ENCODE data around the gene FAM78A. TPM values are rescaled to one million over a fixed set of nuclear protein-coding genes. Genes with fewer than 3 reads are reported as not detected.
A peak's percentile ranks its signal among the peaks of the same experiment; 100 is the strongest.

Gene FAM78A
- total RNA-seq, 1 donor from 2014 or later = 52.8 TPM

DNA sequence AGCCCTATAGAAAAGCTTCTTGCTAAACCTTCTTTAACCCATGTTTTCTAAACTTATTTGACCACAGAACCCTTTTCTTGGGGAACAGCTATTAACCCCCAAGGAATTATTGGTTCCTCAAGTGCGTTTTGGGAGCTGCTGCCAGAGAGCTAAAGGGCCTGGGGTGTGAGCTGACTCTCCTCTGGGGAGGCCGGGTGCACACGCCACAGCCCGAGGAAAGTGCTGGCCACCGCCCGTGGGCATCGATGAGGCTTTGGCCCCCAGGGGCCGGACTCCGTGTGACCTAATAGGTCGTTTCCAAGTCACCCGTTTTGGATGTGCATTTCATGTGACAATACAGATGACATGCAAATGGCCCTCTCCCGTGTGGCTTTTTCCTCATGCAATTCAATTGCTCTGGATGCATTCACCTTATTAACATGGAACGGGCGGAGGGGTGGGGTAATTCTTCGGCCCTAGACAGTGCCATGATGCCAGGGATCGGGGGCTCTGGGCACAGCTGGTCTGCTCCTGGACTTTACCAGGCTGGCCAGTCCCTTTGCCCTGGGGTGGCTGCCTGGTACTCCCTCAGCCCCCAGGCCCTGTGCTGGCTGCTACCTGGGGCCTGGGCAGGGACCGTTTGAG is 32.7 kb upstream of the FAM78A start:
- DNase-seq (ENCODE audit: low spot score) = no peak
- Mint-ChIP-seq H3K4me3 (no peak overlapping the region), H3K4me1 (ENCODE audit: low read depth) (peaks cover 10% of the 10 kb centered on the region), H3K36me3 (ENCODE audit: low read depth) (no peaks in the 10 kb centered on the region), H3K9me3 (no peaks in the 10 kb centered on the region), H3K27me3 (ENCODE audit: insufficient read depth) (no peaks in the 10 kb centered on the region), H3K27ac (no peak overlapping the region)
- intact Hi-C loops (cut with micrococcal nuclease) = no loop called here

DNA sequence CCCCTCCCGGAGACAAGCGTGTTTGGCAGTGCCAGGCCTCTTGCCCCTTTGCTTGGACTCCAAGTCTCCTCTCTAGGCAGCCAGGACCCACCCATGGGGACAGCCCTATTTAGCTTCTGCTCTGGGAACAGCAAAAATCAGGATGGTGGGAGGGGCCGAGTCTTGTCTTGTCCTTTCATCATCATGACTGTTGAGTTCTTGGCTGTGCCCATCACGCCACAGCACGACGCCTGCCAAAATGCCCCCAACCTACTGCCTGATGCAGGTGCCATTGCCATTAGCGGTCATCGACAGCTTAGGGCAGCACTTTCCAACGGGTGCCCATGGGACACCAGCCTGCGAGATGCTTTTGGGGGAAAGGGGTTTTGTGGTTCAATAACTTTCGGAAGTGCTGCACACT is 32.1 kb upstream of the FAM78A start:
- Mint-ChIP-seq H3K36me3 (ENCODE audit: low read depth) (no peaks in the 10 kb centered on the region), H3K9me3 (no peaks in the 10 kb centered on the region), H3K27me3 (ENCODE audit: insufficient read depth) (no peaks in the 10 kb centered on the region), H3K4me3 (no peak overlapping the region), H3K27ac (no peak overlapping the region), H3K4me1 (ENCODE audit: low read depth) (peaks cover 10% of the 10 kb centered on the region)
- intact Hi-C loops (cut with micrococcal nuclease) = no loop called here
- DNase-seq (ENCODE audit: low spot score) = no peak

DNA sequence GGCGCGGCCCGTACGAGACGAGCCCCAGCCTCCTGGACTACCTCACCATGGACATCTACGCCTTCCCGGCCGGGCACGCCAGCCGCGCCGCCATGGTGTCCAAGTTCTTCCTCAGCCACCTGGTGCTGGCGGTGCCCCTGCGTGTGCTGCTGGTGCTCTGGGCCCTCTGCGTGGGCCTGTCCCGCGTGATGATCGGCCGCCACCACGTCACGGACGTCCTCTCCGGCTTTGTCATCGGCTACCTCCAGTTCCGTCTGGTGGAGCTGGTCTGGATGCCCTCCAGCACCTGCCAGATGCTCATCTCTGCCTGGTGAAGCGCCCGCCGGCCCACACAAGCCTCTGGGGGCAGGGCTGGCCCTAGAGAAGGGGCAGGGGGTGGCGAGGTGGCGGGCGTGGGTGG is 31.7 kb upstream of the FAM78A start:
- Mint-ChIP-seq H3K4me1 (ENCODE audit: low read depth) (peaks cover 10% of the 10 kb centered on the region), H3K27me3 (ENCODE audit: insufficient read depth) (no peaks in the 10 kb centered on the region), H3K9me3 (no peaks in the 10 kb centered on the region), H3K27ac (no peak overlapping the region), H3K4me3 (no peak overlapping the region), H3K36me3 (ENCODE audit: low read depth) (no peaks in the 10 kb centered on the region)
- DNase-seq (ENCODE audit: low spot score) = no peak
- intact Hi-C loops (cut with micrococcal nuclease) = no loop called here

DNA sequence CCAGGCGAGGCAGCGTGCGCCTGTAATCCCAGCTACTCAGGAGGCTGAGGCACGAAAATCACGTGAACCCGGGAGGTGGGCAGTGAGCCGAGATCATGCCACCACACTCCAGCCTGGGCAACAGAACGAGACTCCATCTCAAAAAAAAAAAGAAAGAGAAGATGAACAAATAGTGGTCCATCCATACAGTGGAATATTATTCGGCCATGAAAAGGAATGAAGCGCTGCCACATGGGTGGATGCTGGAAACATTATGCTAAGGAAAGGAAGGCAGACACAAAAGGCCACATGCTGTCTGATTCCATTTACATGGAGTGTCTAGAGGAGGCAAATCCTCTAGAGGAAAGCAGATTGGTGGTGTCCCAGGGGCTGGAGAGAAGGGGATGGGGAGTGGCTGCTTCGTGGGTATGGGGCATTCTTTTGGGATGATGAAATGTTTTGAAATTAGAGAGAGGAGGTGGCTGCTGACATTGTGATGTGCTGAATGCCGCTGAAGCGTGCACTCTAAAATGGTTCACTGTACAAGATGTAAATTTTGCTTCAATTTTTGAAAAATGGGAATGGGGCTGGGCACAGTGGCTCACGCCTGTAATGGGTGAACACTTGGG is 30.2 kb upstream of the FAM78A start:
- intact Hi-C loops (cut with micrococcal nuclease) = no loop called here
- Mint-ChIP-seq H3K27ac (peak overlapping the region; percentile 8), H3K9me3 (no peaks in the 10 kb centered on the region), H3K4me3 (no peak overlapping the region), H3K36me3 (ENCODE audit: low read depth) (no peaks in the 10 kb centered on the region), H3K27me3 (ENCODE audit: insufficient read depth) (no peaks in the 10 kb centered on the region), H3K4me1 (ENCODE audit: low read depth) (peaks cover 10% of the 10 kb centered on the region)
- no peak for DNase-seq (ENCODE audit: low spot score)

DNA sequence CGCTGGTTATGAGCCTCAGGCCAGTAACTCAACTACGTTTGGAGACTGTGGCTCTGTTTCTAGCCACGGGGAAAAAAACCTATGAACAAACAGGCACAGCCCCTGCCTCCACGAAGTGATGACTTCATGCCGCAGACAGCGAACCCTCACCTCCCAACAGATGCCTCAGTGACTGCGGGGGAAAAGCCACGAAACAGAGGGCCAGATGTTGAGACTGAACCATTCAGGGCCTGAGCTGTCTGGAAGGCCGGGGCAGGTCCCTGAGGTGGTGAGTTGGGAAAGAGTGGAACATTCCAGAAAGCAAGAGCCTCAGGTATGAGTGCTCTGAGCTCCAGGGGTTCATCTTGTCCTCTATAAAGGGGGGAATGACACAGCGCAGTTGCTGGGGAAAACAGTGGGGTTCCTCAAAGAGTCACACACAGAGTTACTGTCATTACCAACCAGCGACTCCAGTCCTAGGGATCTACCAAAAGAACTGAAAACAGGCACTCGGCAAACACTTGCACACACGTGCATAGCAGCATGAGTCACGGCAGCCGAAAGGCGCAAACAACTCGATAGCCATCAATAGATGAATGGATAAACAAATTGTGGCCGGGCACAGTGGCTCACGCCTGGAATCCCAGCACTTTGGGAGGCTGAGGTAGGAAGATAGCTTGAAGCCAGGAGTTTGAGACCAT is 28.5 kb upstream of the FAM78A start:
- no peak overlapping the region for H3K27ac Mint-ChIP-seq
- H3K36me3 Mint-ChIP-seq (ENCODE audit: low read depth) = no peaks in the 10 kb centered on the region
- no peaks in the 10 kb centered on the region for H3K4me1 Mint-ChIP-seq (ENCODE audit: low read depth)
- no peaks in the 10 kb centered on the region for H3K9me3 Mint-ChIP-seq
- no peaks in the 10 kb centered on the region for H3K27me3 Mint-ChIP-seq (ENCODE audit: insufficient read depth)
- H3K4me3 Mint-ChIP-seq = no peak overlapping the region
- intact Hi-C loops (cut with micrococcal nuclease) = no loop called here
- no peak for DNase-seq (ENCODE audit: low spot score)

DNA sequence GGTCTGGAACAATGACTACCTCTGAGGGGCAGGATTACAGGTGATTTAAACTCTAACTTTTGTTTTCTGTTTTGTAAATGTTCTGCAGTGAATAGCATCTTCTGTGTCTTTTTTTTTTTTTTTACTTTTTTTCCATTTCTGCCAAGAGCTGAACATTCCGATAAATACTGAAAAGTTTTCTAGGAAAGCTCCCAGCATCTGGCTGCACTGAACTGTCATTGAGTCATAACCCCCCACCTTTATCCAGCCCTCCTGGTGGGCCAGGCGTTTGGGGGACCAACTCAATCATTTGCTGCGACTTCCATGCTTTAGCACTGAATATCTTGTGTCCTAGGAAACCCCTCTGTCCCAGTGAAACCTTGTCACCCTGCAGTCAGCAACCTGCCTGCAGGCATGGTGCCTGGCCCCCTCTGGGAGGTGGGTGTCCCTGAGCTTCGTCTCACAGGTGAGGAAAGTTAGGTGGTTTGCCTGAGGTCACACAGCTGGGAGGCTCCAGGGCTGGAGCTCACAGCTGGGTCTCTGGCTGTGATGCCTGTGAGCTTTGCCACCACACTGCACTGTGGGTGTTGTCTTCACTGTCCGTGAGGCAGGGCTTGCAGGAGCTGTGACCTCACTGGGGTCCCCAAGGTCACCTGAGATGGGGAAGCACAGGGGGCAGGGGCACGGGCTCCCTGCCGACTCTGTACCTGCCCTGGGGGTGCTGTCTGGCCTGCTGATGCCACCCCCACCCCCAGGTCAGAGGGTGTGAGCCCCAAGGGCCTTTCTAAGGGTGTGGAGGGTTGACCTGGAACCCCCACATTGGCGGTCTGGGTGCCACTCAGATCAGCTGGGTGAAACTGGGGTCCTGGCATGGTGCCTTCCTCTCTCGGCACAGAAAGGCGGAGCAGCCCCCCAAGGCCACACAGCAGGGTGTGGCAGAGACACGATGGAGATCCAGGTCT is 27.3 kb upstream of the FAM78A start:
- Mint-ChIP-seq H3K27me3 (ENCODE audit: insufficient read depth) (no peaks in the 10 kb centered on the region), H3K4me3 (no peak overlapping the region), H3K27ac (no peak overlapping the region), H3K36me3 (ENCODE audit: low read depth) (no peaks in the 10 kb centered on the region), H3K4me1 (ENCODE audit: low read depth) (no peaks in the 10 kb centered on the region), H3K9me3 (no peaks in the 10 kb centered on the region)
- intact Hi-C loops (cut with micrococcal nuclease) = no loop called here
- DNase-seq (ENCODE audit: low spot score) = no peak

DNA sequence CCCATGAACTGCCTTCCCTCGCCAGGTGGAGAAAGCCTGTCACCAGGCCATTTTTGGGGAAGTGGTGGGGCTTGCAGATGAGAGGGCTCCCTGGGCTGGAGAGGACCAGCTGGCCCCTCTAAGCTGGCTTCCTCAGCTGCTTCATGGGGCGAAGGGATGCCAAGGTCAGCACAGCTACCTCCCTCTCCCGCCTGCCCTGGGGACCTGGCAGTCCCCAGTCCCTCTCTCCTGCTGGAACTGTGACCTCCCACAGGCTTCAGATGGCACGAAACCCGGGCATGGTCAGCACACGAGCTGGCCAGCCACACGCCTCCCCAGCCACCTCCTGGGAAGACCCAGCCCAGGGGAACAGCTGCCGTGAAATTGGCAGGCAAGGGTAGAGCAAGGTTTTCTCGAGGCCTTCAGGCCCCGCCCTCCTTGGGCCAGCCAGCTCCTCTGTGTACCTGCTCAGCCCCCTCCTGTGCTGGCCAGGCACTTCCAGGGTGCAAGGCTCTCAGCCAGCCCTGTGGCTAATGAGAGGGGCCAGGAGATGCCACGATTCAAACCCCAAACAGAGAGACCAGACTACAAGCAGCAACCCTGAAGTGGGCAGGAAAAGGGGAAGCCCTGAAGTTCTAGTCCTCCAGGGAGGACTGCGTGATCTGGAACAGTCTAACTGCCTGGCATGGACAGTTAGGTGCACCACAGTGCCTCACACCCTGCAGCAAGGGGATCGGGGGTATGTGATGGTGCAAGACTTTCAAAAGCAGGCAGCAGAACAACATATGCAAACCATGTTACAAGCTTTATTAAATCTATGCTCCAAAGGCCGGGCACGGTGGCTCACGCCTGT is 26.1 kb upstream of the FAM78A start:
- Mint-ChIP-seq H3K27me3 (ENCODE audit: insufficient read depth) (peaks cover 3% of the 10 kb centered on the region), H3K4me3 (no peak overlapping the region)
- intact Hi-C loops (cut with micrococcal nuclease) = no loop called here

DNA sequence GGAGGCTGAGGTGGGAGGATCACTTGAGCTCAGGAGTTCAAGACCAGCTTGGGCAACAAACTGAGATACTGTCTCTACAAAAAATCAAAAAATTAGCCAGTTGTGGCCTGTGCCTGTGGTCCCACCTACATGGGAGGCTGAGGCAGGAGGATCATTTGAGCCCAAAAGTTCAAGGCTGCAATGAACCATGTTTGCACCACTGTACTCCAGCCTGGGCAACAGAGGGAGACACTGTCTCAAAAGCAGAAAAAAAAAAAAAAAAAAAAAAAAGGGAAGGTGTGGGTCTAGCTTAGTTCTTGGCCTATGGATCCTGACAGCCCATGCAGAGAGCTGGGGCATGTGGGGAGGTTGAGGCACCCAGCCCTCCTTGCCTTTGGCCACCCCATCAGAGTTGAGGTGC is 24.1 kb upstream of the FAM78A start:
- Mint-ChIP-seq H3K9me3 (no peaks in the 10 kb centered on the region), H3K27me3 (ENCODE audit: insufficient read depth) (peaks cover 7% of the 10 kb centered on the region), H3K36me3 (ENCODE audit: low read depth) (no peaks in the 10 kb centered on the region), H3K4me1 (ENCODE audit: low read depth) (no peaks in the 10 kb centered on the region), H3K27ac (no peak overlapping the region), H3K4me3 (no peak overlapping the region)
- intact Hi-C loops (cut with micrococcal nuclease) = no loop called here
- DNase-seq (ENCODE audit: low spot score) = no peak

More for the DNA sequence above, 26.1 kb upstream of the FAM78A start:
- no peak overlapping the region for H3K27ac Mint-ChIP-seq
- H3K36me3 Mint-ChIP-seq (ENCODE audit: low read depth) = no peaks in the 10 kb centered on the region
- no peaks in the 10 kb centered on the region for H3K9me3 Mint-ChIP-seq
- DNase-seq (ENCODE audit: low spot score) = no peak
- no peaks in the 10 kb centered on the region for H3K4me1 Mint-ChIP-seq (ENCODE audit: low read depth)

DNA sequence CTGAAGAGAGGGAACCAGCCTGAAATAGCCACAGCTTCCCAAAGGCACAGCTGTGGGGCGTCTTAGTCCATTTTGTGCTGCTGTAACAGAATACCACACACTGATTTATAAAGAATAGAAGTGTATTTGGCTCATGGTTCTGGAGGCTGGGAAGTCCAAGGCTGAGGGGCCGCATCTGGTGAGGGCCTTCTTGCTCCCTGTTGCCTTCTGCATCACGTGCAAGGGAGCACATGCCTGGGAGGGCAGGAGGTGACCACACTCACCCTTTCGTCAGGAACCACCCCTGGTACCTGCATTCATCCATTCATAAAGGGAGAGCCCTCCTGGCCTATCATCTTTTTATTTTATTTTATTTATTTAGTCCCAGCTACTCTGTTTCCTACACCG is 23.6 kb upstream of the FAM78A start:
- H3K9me3 Mint-ChIP-seq = no peaks in the 10 kb centered on the region

DNA sequence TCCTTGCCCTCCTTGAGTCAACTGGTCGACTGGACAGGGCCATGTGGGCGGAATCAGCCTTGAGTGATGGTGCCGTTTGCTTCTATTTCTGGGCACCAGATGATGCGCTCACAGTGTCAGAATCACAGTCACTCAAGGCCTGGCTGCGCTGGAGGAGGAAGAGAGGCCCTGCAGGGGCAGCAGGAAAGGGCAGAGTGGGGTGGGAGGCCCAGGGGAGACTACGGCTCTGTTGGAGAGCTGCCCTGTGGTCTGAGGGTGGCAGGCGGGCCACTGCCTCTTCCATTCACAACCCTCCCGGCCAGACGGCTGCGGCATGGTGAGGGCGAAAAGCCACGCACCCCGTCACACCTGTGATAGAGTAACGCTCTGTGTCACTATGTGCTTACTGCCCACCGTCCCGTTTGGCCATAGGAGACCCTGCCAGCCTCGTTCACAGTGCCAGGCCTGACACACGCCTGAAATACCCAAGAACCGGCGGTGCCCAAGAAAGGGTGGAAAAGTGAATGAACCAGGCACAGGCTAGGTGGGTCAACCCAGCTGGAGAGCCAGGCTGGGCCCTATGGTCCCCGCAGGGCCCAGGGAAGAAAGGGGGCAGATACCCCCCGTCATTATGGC is 23.1 kb upstream of the FAM78A start:
- Mint-ChIP-seq H3K4me3 (no peak overlapping the region), H3K4me1 (ENCODE audit: low read depth) (no peaks in the 10 kb centered on the region), H3K9me3 (no peaks in the 10 kb centered on the region), H3K27me3 (ENCODE audit: insufficient read depth) (peaks cover 7% of the 10 kb centered on the region), H3K36me3 (ENCODE audit: low read depth) (no peaks in the 10 kb centered on the region), H3K27ac (no peak overlapping the region)
- intact Hi-C loops (cut with micrococcal nuclease) = no loop called here
- DNase-seq (ENCODE audit: low spot score) = no peak

More for the DNA sequence above, 23.6 kb upstream of the FAM78A start:
- intact Hi-C loops (cut with micrococcal nuclease) = no loop called here
- no peak for DNase-seq (ENCODE audit: low spot score)
- Mint-ChIP-seq H3K27ac (no peak overlapping the region), H3K27me3 (ENCODE audit: insufficient read depth) (peaks cover 7% of the 10 kb centered on the region), H3K36me3 (ENCODE audit: low read depth) (no peaks in the 10 kb centered on the region), H3K4me1 (ENCODE audit: low read depth) (no peaks in the 10 kb centered on the region), H3K4me3 (no peak overlapping the region)

DNA sequence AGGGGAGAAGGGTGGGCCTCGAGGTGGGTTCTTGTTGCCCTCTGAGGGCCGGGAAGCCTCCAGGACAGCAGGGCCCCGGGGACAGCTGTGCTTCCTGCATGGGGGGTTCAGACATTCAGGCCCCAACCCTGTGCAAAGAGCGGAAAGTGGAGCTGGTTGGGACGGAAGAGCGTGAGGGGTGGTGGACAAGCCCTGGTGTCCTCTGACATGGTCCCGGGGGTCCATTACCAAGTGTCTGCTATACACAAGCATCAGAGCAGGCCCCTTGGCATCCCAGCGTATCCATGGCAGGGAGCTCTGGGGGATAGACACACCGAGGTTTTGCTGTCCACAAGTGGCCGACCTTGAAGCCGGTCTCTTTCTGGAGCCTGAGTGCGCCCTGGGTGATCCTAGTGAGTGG is 22.5 kb upstream of the FAM78A start:
- no peak overlapping the region for H3K27ac Mint-ChIP-seq
- H3K4me3 Mint-ChIP-seq = no peak overlapping the region
- H3K36me3 Mint-ChIP-seq (ENCODE audit: low read depth) = no peaks in the 10 kb centered on the region
- H3K9me3 Mint-ChIP-seq = no peaks in the 10 kb centered on the region
- H3K27me3 Mint-ChIP-seq (ENCODE audit: insufficient read depth) = peaks cover 7% of the 10 kb centered on the region
- H3K4me1 Mint-ChIP-seq (ENCODE audit: low read depth) = no peaks in the 10 kb centered on the region
- no peak for DNase-seq (ENCODE audit: low spot score)
- intact Hi-C loops (cut with micrococcal nuclease) = no loop called here

DNA sequence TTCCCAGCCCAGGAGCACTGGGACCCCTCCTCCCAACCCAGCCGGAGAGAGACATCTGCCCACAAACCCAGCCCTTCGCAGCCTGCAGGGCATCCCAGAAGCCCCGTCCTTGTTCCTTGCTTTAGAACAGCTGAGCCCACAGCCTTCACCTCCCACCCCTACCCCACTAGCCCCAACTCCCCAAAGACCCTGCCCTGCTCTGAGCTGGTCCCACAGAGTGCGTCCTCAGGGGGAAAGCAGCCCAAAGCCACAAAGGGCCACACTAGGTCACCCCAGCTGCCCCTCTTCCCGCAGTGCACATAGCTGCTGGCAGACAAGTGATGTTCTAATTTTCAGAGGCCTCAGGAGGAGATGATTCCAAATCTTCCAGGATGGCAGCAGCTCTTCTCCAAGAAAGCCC is 22.0 kb upstream of the FAM78A start:
- H3K4me1 Mint-ChIP-seq (ENCODE audit: low read depth) = no peaks in the 10 kb centered on the region
- H3K36me3 Mint-ChIP-seq (ENCODE audit: low read depth) = no peaks in the 10 kb centered on the region
- peaks cover 7% of the 10 kb centered on the region for H3K27me3 Mint-ChIP-seq (ENCODE audit: insufficient read depth)
- H3K4me3 Mint-ChIP-seq = no peak overlapping the region
- no peak overlapping the region for H3K27ac Mint-ChIP-seq
- no peak for DNase-seq (ENCODE audit: low spot score)
- intact Hi-C loops (cut with micrococcal nuclease) = no loop called here
- H3K9me3 Mint-ChIP-seq = no peaks in the 10 kb centered on the region

Measured in activated T-helper 1 cell treated with anti-CD3 and anti-CD28 coated beads, Interleukin-12 subunit alpha, Interleukin-12 subunit beta, Interleukin-2, Interleukin-4 antibody, amounts not matched to agents 30 ng/mL and 10 ng/mL and 1 ng/mL, durations not matched to agents 14 hours and 24 hours and 36 hours (primary cell).